OCI-LY7 (cell line): ENCODE measurements around the gene EIF3L. TPM values are rescaled to one million over a fixed set of nuclear protein-coding genes. Genes with fewer than 3 reads are reported as not detected.

Source experiments
- BruUV-seq: library from RNA; stranded (reverse); fragments of 400-500 nt; replicated peaks from 2 replicates; lab custom pipeline; 2021; lab: Mats Ljungman, UMichigan
- CTCF ChIA-PET: fragments of 300-600 bp; sonication (Branson Sonifier 250); formaldehyde crosslinking; loops from one replicate; lab custom pipeline; 2022; ENCODE audit warnings: antibody characterized with exemption; ENCODE audit not compliant: unreplicated experiment; lab: Charles Lee
- POLR2A ChIA-PET: fragments of 300-600 bp; sonication (Branson Sonifier 250); formaldehyde crosslinking; loops from one replicate; lab custom pipeline; 2022; ENCODE audit warnings: antibody characterized with exemption; lab: Charles Lee
- DNase-seq: peaks from one replicate; pipeline ENCODE4 v3.0.0-alpha.2; 2015; ENCODE audit warnings: low spot score
- H2AFZ ChIP-seq: fragments of 200-600 bp; sonication (generic), shearing (Covaris generic); 2 replicates; pipeline ENCODE4 v1.6.1; 2014; ENCODE audit warnings: mild to moderate bottlenecking, antibody characterized with exemption, low read length, moderate library complexity
- H3K27ac ChIP-seq: fragments of 200-600 bp; sonication (generic); 2 replicates; pipeline ENCODE4 v1.5.1; 2014; ENCODE audit warnings: mixed run types, low read depth, mild to moderate bottlenecking, moderate library complexity, low read length, inconsistent platforms; ENCODE audit not compliant: poor library complexity, severe bottlenecking
- H3K36me3 ChIP-seq: fragments of 200-600 bp; sonication (generic); 2 replicates; pipeline ENCODE4 v1.6.1; 2014; ENCODE audit warnings: mild to moderate bottlenecking, antibody characterized with exemption, low read length, moderate library complexity, mixed read lengths; ENCODE audit not compliant: insufficient read depth
- H3K4me1 ChIP-seq: fragments of 200-600 bp; sonication (generic); 2 replicates; pipeline ENCODE4 v1.5.1; 2014; ENCODE audit warnings: mild to moderate bottlenecking, low read length; ENCODE audit not compliant: insufficient read depth, poor library complexity, severe bottlenecking
- H3K4me2 ChIP-seq: fragments of 200-600 bp; sonication (generic); 2 replicates; pipeline ENCODE4 v1.6.1; 2014; ENCODE audit warnings: mild to moderate bottlenecking, low read length
- H3K4me3 ChIP-seq: fragments of 200-600 bp; sonication (generic); 2 replicates; pipeline ENCODE4 v1.5.1; 2014; ENCODE audit warnings: mild to moderate bottlenecking, low read depth, low read length; ENCODE audit not compliant: poor library complexity, severe bottlenecking
- H3K79me2 ChIP-seq: fragments of 200-600 bp; sonication (generic); 2 replicates; pipeline ENCODE4 v1.6.1; 2016; ENCODE audit warnings: low read depth, mild to moderate bottlenecking, low read length, moderate library complexity, mixed read lengths; ENCODE audit not compliant: insufficient read depth
- H3K9me2 ChIP-seq: fragments of 200-600 bp; sonication (generic); 2 replicates; pipeline ENCODE4 v1.6.1; 2016; ENCODE audit warnings: mild to moderate bottlenecking, low read length, mixed read lengths; ENCODE audit not compliant: insufficient read depth
- H3K9me3 ChIP-seq: fragments of 200-600 bp; sonication (generic); 2 replicates; pipeline ENCODE4 v1.6.1; 2014; ENCODE audit warnings: mild to moderate bottlenecking, mixed run types, low read length, mixed read lengths
- H4K20me1 ChIP-seq: fragments of 200-600 bp; sonication (generic); 2 replicates; pipeline ENCODE4 v1.6.1; 2014; ENCODE audit warnings: mild to moderate bottlenecking, antibody characterized with exemption, low read length, moderate library complexity, mixed read lengths; ENCODE audit not compliant: insufficient read depth
- EZH2phosphoT487 ChIP-seq: fragments of 200-600 bp; sonication (generic); IDR thresholded peaks from 2 replicates; pipeline ENCODE4 v1.6.1; 2018; ENCODE audit warnings: low read depth, borderline replicate concordance, mild to moderate bottlenecking, mixed run types, antibody characterized with exemption, low read length, moderate library complexity, mixed read lengths
- intact Hi-C: fragments of 100-400 bp; cut with micrococcal nuclease; formaldehyde crosslinking; loops from one replicate; pipeline ENCODE4 v1.10.0; 2022; ENCODE audit not compliant: unreplicated experiment
- total RNA-seq, 2 experiments: library from RNA; depleted of rRNA in 1 of 2; stranded (reverse); fragments of >200 nt in 1 of 2; shearing (Covaris generic) in 1 of 2; gene quantifications; 2 replicates each; pipeline ENCODE4 v1.2.3, GENCODE V29; 2014 to 2022
- TF ChIP-seq, protein P1 (sequence below): fragments of 200-600 bp; sonication (generic); conservative IDR thresholded peaks from 2 replicates; pipeline ENCODE4 v1.5.1; 2014; ENCODE audit warnings: mild to moderate bottlenecking, antibody characterized with exemption, low read length, moderate library complexity, mixed read lengths

EIF3L gene
- total RNA-seq, 2 experiments from 2014 or later = 503 to 596 TPM

- no peak for DNase-seq
- BruUV-seq = no TSS peak
- no peaks in the 10 kb centered on the region for H3K79me2 ChIP-seq
- H3K4me2 ChIP-seq = no peak overlapping the region
- no peaks in the 10 kb centered on the region for H3K36me3 ChIP-seq
- ChIA-PET POLR2A (no interaction called here), CTCF (no interaction called here)
- intact Hi-C loops = loop anchor here (5.0 kb wide), 1 partner anchor 58 kb away; no protein-coding TSS in a partner anchor
- no peak overlapping the region for H2AFZ ChIP-seq
- no peaks in the 10 kb centered on the region for H3K9me3 ChIP-seq
- H3K27ac ChIP-seq = no peak overlapping the region
- TF ChIP-seq EZH2phosphoT487 = no peak
- TF ChIP-seq, protein P1, sequence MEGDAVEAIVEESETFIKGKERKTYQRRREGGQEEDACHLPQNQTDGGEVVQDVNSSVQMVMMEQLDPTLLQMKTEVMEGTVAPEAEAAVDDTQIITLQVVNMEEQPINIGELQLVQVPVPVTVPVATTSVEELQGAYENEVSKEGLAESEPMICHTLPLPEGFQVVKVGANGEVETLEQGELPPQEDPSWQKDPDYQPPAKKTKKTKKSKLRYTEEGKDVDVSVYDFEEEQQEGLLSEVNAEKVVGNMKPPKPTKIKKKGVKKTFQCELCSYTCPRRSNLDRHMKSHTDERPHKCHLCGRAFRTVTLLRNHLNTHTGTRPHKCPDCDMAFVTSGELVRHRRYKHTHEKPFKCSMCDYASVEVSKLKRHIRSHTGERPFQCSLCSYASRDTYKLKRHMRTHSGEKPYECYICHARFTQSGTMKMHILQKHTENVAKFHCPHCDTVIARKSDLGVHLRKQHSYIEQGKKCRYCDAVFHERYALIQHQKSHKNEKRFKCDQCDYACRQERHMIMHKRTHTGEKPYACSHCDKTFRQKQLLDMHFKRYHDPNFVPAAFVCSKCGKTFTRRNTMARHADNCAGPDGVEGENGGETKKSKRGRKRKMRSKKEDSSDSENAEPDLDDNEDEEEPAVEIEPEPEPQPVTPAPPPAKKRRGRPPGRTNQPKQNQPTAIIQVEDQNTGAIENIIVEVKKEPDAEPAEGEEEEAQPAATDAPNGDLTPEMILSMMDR = no peak
- peaks cover 19% of the 10 kb centered on the region for H3K4me1 ChIP-seq
- no peak overlapping the region for H3K4me3 ChIP-seq
- no peaks in the 10 kb centered on the region for H3K9me2 ChIP-seq
- H4K20me1 ChIP-seq = no peaks in the 10 kb centered on the region
Observed at GRCh38 chr22:37804881-37805809, 44.1 kb upstream of the EIF3L start.

DNA sequence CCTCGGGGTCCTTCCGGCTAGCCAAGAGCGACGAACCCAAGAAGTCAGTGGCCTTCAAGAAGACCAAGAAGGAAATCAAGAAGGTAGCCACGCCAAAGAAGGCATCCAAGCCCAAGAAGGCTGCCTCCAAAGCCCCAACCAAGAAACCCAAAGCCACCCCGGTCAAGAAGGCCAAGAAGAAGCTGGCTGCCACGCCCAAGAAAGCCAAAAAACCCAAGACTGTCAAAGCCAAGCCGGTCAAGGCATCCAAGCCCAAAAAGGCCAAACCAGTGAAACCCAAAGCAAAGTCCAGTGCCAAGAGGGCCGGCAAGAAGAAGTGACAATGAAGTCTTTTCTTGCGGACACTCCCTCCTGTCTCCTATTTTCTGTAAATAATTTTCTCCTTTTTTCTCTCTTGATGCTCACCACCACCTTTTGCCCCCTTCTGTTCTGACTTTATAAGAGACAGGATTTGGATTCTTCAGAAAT, 43.4 kb upstream of the EIF3L start:
- no peak overlapping the region for H3K27ac ChIP-seq
- peaks cover 19% of the 10 kb centered on the region for H3K4me1 ChIP-seq
- POLR2A ChIA-PET = interaction anchor here (0.6 kb wide), 1 partner anchor 38 kb away, joined by 3 read pairs; the partner anchor contains the start of gene ANKRD54
- TF ChIP-seq EZH2phosphoT487 = no peak
- TF ChIP-seq, protein P1 = no peak
- no peaks in the 10 kb centered on the region for H4K20me1 ChIP-seq
- intact Hi-C loops = loop anchor here (2.0 to 5.0 kb wide), 2 partner anchors 29 to 59 kb away; no protein-coding TSS in a partner anchor
- H3K79me2 ChIP-seq = no peaks in the 10 kb centered on the region
- H3K36me3 ChIP-seq = no peaks in the 10 kb centered on the region
- no peak overlapping the region for H3K4me3 ChIP-seq
- H3K9me2 ChIP-seq = no peaks in the 10 kb centered on the region
- DNase-seq = no peak
- no TSS peak for BruUV-seq
- H3K9me3 ChIP-seq = no peaks in the 10 kb centered on the region
- no peak overlapping the region for H3K4me2 ChIP-seq
- H2AFZ ChIP-seq = no peak overlapping the region
- CTCF ChIA-PET = no interaction called here
